DND-41 (cell line): ENCODE measurements around the gene KIAA1755.

ENCODE experiments used
- CTCF ChIP-seq: IDR thresholded peaks from 2 replicates; pipeline ENCODE4 v1.5.1; 2012; ENCODE audit warnings: borderline replicate concordance, low read length, moderate library complexity, mild to moderate bottlenecking; ENCODE audit not compliant: poor library complexity, severe bottlenecking; ENCODE audit errors: extremely low read depth
- EZH2 ChIP-seq: IDR thresholded peaks from 3 replicates; pipeline ENCODE4 v1.6.1; 2012; ENCODE audit warnings: borderline replicate concordance, low read depth, mild to moderate bottlenecking, moderate library complexity, low read length, inconsistent platforms; ENCODE audit not compliant: severe bottlenecking

- TF ChIP-seq CTCF (no peak), EZH2 (no peak)
These were observed 97.4 kb downstream of the KIAA1755 start for GRCh38 chr20:38162878-38163875.
